Chondrocyte (in vitro differentiated cells): ENCODE results near the gene AVL9. TPM values are rescaled to one million over a fixed set of nuclear protein-coding genes. Genes with fewer than 3 reads are reported as not detected.

Source experiments
- DNase-seq: peaks from one replicate; pipeline ENCODE4 v3.0.0; 2021; ENCODE audit warnings: mixed read lengths, low spot score
- H3K27ac Mint-ChIP-seq: one replicate; pipeline ENCODE4 v1.8.0; 2021; ENCODE audit warnings: mild to moderate bottlenecking, moderate library complexity, mixed read lengths; ENCODE audit not compliant: unreplicated experiment
- H3K27me3 Mint-ChIP-seq: 2 replicates; pipeline ENCODE4 v1.8.0; 2021; ENCODE audit warnings: low read depth, mixed read lengths
- H3K36me3 Mint-ChIP-seq: 2 replicates; pipeline ENCODE4 v1.8.0; 2021; ENCODE audit warnings: low read depth, mixed read lengths
- H3K4me1 Mint-ChIP-seq: 2 replicates; pipeline ENCODE4 v1.8.0; 2021; ENCODE audit warnings: low read depth, mild to moderate bottlenecking, mixed read lengths
- H3K4me3 Mint-ChIP-seq: one replicate; pipeline ENCODE4 v1.8.0; 2021; ENCODE audit warnings: mild to moderate bottlenecking, moderate library complexity, mixed read lengths; ENCODE audit not compliant: unreplicated experiment
- H3K9me3 Mint-ChIP-seq: 2 replicates; pipeline ENCODE4 v1.8.0; 2021; ENCODE audit warnings: low read depth, mixed read lengths
- CTCF ChIP-seq: fragments of 200-600 bp; sonication (generic); IDR thresholded peaks from 2 replicates; pipeline ENCODE4 v1.5.0; 2021; ENCODE audit warnings: antibody characterized with exemption, mild to moderate bottlenecking, moderate library complexity
- total RNA-seq: library from RNA; stranded (reverse); gene quantifications from 3 replicates; pipeline ENCODE4 v1.2.1, GENCODE V29; 2021

Gene AVL9
- total RNA-seq, 1 donor from 2014 or later = 30.4 TPM

GRCh38 chr7:32533276-32534029, 38.2 kb downstream of the AVL9 start:
- Mint-ChIP-seq H3K27me3 (no peaks in the 10 kb centered on the region), H3K4me1 (peaks cover 31% of the 10 kb centered on the region), H3K36me3 (no peaks in the 10 kb centered on the region), H3K4me3 (no peak overlapping the region), H3K9me3 (no peaks in the 10 kb centered on the region), H3K27ac (no peak overlapping the region)
- no peak for TF ChIP-seq CTCF
- DNase-seq = no peak

GRCh38 chr7:32535162-32535702, 39.9 kb downstream of the AVL9 start:
- Mint-ChIP-seq H3K4me3 (no peak overlapping the region), H3K36me3 (no peaks in the 10 kb centered on the region), H3K27me3 (no peaks in the 10 kb centered on the region), H3K4me1 (peaks cover 37% of the 10 kb centered on the region), H3K27ac (no peak overlapping the region), H3K9me3 (peaks cover 2% of the 10 kb centered on the region)
- no peak for DNase-seq
- no peak for TF ChIP-seq CTCF

GRCh38 chr7:32536016-32536415, 40.7 kb downstream of the AVL9 start:
- no peaks in the 10 kb centered on the region for H3K36me3 Mint-ChIP-seq
- no peak for TF ChIP-seq CTCF
- DNase-seq = no peak
- H3K27ac Mint-ChIP-seq = no peak overlapping the region
- H3K9me3 Mint-ChIP-seq = peaks cover 3% of the 10 kb centered on the region
- H3K4me1 Mint-ChIP-seq = peaks cover 37% of the 10 kb centered on the region
- no peaks in the 10 kb centered on the region for H3K27me3 Mint-ChIP-seq
- no peak overlapping the region for H3K4me3 Mint-ChIP-seq

GRCh38 chr7:32536585-32536984, 41.3 kb downstream of the AVL9 start:
- Mint-ChIP-seq H3K27ac (no peak overlapping the region), H3K27me3 (no peaks in the 10 kb centered on the region)

GRCh38 chr7:32537760-32538159, 42.5 kb downstream of the AVL9 start:
- H3K36me3 Mint-ChIP-seq = no peaks in the 10 kb centered on the region
- DNase-seq = no peak
- peaks cover 3% of the 10 kb centered on the region for H3K9me3 Mint-ChIP-seq
- peak overlapping the region; percentile 41 for H3K27ac Mint-ChIP-seq
- no peaks in the 10 kb centered on the region for H3K27me3 Mint-ChIP-seq
- H3K4me3 Mint-ChIP-seq = no peak overlapping the region
- peaks cover 37% of the 10 kb centered on the region for H3K4me1 Mint-ChIP-seq
- TF ChIP-seq CTCF = no peak

More at GRCh38 chr7:32536585-32536984, 41.3 kb downstream of the AVL9 start:
- H3K9me3 Mint-ChIP-seq = peaks cover 3% of the 10 kb centered on the region
- TF ChIP-seq CTCF = no peak
- peaks cover 37% of the 10 kb centered on the region for H3K4me1 Mint-ChIP-seq
- no peak overlapping the region for H3K4me3 Mint-ChIP-seq
- H3K36me3 Mint-ChIP-seq = no peaks in the 10 kb centered on the region
- DNase-seq = no peak
